H1 (cell line): Measurements from ENCODE around the gene TRPV6. TPM values are rescaled to one million over a fixed set of nuclear protein-coding genes. Genes with fewer than 3 reads are reported as not detected.

Experiments used
- CHD1 ChIP-seq: IDR thresholded peaks from 2 replicates; pipeline ENCODE4 v1.6.1; 2012; ENCODE audit warnings: low read depth, low read length, improper control_type of control experiment
- EGR1 ChIP-seq: IDR thresholded peaks from 2 replicates; pipeline ENCODE4 v1.6.1; 2011; ENCODE audit warnings: low read depth, low read length, borderline replicate concordance
- polyA plus RNA-seq, 7 experiments: library from polyadenylated mRNA; depleted of rRNA in 3 of 7; stranded (reverse) in 5 of 7; unstranded in 2 of 7; fragments of >200 nt in 5 of 7; fragments of 200-250 nt in 2 of 7; gene quantifications; 1 replicate in 5 of 7; 2 replicates in 1 of 7; 4 replicates in 1 of 7; pipeline versions ENCODE4 v1.2.1 to v1.2.3, GENCODE V29; 2011 to 2013; ENCODE audit warnings: missing spikeins in 2 of 7, mixed read lengths in 2 of 7
- total RNA-seq: library from RNA; stranded (reverse); fragmentation: NEBNext Ultra II Directional; extraction: Animal tissue kit (Norgen Biotek cat#: 25700); gene quantifications from 2 replicates; pipeline ENCODE4 v1.2.1, GENCODE V29; 2021

The TRPV6 gene
- total and polyA plus RNA-seq, 2 of the 8 experiments (the other 6 are each of a cell fraction or from before 2014, with no cell fraction given): 0.52 to 1.1 TPM

DNA sequence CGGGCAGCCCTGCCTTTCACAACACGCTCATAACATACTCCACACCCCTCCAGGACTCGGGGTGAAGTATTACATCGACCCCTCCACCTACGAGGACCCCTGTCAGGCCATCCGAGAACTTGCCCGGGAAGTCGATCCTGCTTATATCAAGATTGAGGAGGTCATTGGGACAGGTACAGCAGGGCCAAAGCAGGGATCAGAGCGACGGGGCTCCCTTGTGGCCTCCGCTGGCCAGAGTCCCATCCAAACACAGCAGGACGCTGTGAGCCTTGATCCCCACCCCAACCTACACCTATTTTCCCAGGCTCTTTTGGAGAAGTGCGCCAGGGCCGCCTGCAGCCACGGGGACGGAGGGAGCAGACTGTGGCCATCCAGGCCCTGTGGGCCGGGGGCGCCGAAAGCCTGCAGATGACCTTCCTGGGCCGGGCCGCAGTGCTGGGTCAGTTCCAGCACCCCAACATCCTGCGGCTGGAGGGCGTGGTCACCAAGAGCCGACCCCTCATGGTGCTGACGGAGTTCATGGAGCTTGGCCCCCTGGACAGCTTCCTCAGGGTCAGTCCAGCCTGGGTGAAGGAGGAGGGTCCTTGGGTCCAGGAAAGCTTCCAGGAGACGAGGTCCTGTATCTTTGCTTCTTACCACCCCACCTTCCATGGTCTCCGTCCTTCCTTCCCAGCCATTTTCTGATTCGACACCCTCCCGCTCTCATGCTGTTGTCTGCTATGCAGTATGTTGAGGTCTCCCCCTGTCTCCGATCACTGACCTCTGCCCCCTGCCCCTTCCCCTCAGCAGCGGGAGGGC lies 17.2 kb downstream of the TRPV6 start (continued):
- TF ChIP-seq EGR1: no peak
- no peak for TF ChIP-seq CHD1
